GM23338 (cell line): Measurements from ENCODE around the gene INSL3. TPM values are rescaled to one million over a fixed set of nuclear protein-coding genes. Genes with fewer than 3 reads are reported as not detected.

Source experiments
- ATAC-seq: fragments of 200-7000 bp; cut with Tn5 transposase; 3 replicates; pipeline ENCODE4 v1.9.1; 2020
- DNase-seq: peaks from one replicate; pipeline ENCODE4 v3.0.0-alpha.2; 2015; ENCODE audit warnings: low spot score
- H2AFZ ChIP-seq: fragments of 200-600 bp; sonication (generic); 2 replicates; pipeline ENCODE4 v1.8.0; 2016; ENCODE audit warnings: antibody characterized with exemption, mild to moderate bottlenecking, moderate library complexity
- H3F3A ChIP-seq: fragments of 200-600 bp; sonication (generic); replicated peaks from 2 replicates; pipeline ENCODE4 v1.8.0; 2017; ENCODE audit warnings: antibody characterized with exemption, mixed run types, low read depth
- H3K27ac ChIP-seq: fragments of 200-600 bp; sonication (generic); 2 replicates; pipeline ENCODE4 v1.6.1; 2016; ENCODE audit warnings: low read depth
- H3K27me3 ChIP-seq: fragments of 200-600 bp; sonication (generic); 2 replicates; pipeline ENCODE4 v1.8.0; 2016; ENCODE audit warnings: mild to moderate bottlenecking, mixed run types, moderate library complexity; ENCODE audit not compliant: insufficient read depth
- H3K36me3 ChIP-seq: fragments of 200-600 bp; sonication (generic); 2 replicates; pipeline ENCODE4 v1.8.0; 2016; ENCODE audit warnings: mild to moderate bottlenecking; ENCODE audit not compliant: insufficient read depth
- H3K4me1 ChIP-seq: fragments of 200-600 bp; sonication (generic); 2 replicates; pipeline ENCODE4 v1.8.0; 2016; ENCODE audit warnings: mild to moderate bottlenecking, moderate library complexity; ENCODE audit not compliant: insufficient read depth
- H3K4me2 ChIP-seq: fragments of 200-600 bp; sonication (generic); 2 replicates; pipeline ENCODE4 v1.7.1; 2017; ENCODE audit warnings: mixed run types
- H3K4me3 ChIP-seq: fragments of 200-600 bp; sonication (generic); 2 replicates; pipeline ENCODE4 v1.6.1; 2016; ENCODE audit warnings: mixed run types
- H3K79me2 ChIP-seq: fragments of 200-600 bp; sonication (generic); replicated peaks from 2 replicates; pipeline ENCODE4 v1.8.0; 2017; ENCODE audit warnings: mild to moderate bottlenecking; ENCODE audit not compliant: insufficient read depth
- H3K9me2 ChIP-seq: fragments of 200-600 bp; sonication (generic); 2 replicates; pipeline ENCODE4 v1.8.0; 2017; ENCODE audit not compliant: insufficient read depth
- H4K20me1 ChIP-seq: fragments of 200-600 bp; sonication (generic); replicated peaks from 2 replicates; pipeline ENCODE4 v1.8.0; 2017; ENCODE audit warnings: mild to moderate bottlenecking; ENCODE audit not compliant: insufficient read depth
- H3K27ac Mint-ChIP-seq: 2 replicates; pipeline ENCODE4 v1.8.0; 2020; ENCODE audit warnings: inconsistent platforms, mild to moderate bottlenecking, moderate library complexity, mixed read lengths
- H3K27me3 Mint-ChIP-seq: 3 replicates; pipeline ENCODE4 v1.8.0; 2022; ENCODE audit warnings: low read depth, mild to moderate bottlenecking, moderate library complexity, mixed read lengths, inconsistent platforms; ENCODE audit not compliant: insufficient read depth, poor library complexity
- H3K36me3 Mint-ChIP-seq: 3 replicates; pipeline ENCODE4 v1.8.0; 2021; ENCODE audit warnings: low read depth, mild to moderate bottlenecking, inconsistent platforms, moderate library complexity, mixed read lengths
- H3K4me1 Mint-ChIP-seq: 3 replicates; pipeline ENCODE4 v1.8.0; 2020; ENCODE audit warnings: mild to moderate bottlenecking, inconsistent platforms, mixed read lengths
- H3K4me3 Mint-ChIP-seq: 3 replicates; pipeline ENCODE4 v1.8.0; 2021; ENCODE audit warnings: moderate library complexity, mild to moderate bottlenecking, inconsistent platforms, mixed read lengths
- H3K9me3 Mint-ChIP-seq: 3 replicates; pipeline ENCODE4 v1.8.0; 2020; ENCODE audit warnings: moderate library complexity, mild to moderate bottlenecking, inconsistent platforms, mixed read lengths
- CREB1 ChIP-seq: fragments of 250-450 bp; sonication (Bioruptor Pico); IDR thresholded peaks from 2 replicates; pipeline ENCODE4 v1.5.0; 2020; ENCODE audit warnings: low read depth, mild to moderate bottlenecking, moderate library complexity
- EZH2 ChIP-seq: fragments of 200-600 bp; sonication (generic); IDR thresholded peaks from one replicate; pipeline ENCODE4 v1.8.0; 2017; ENCODE audit warnings: antibody characterized with exemption, mild to moderate bottlenecking, low read depth; ENCODE audit not compliant: unreplicated experiment
- JUNB ChIP-seq: IDR thresholded peaks from one replicate; pipeline ENCODE4 v1.6.1; 2016; ENCODE audit warnings: antibody characterized with exemption; ENCODE audit not compliant: unreplicated experiment
- STAT1 ChIP-seq: IDR thresholded peaks from one replicate; pipeline ENCODE4 v1.6.1; 2016; ENCODE audit warnings: antibody characterized with exemption; ENCODE audit not compliant: unreplicated experiment
- ZNF331 ChIP-seq: fragments of 250-450 bp; sonication (Bioruptor Pico); IDR thresholded peaks from 2 replicates; pipeline ENCODE4 v1.5.0; 2020; ENCODE audit warnings: low read depth, mild to moderate bottlenecking, moderate library complexity
- polyA plus RNA-seq: library from polyadenylated mRNA; unstranded; fragments of >200 nt; fragmentation: Nextera tagmentation; extraction: Ambion mirVana; gene quantifications from 2 replicates; pipeline ENCODE4 v1.2.1, GENCODE V29; 2016
- total RNA-seq: library from RNA; depleted of rRNA; stranded (reverse); fragments of >200 nt; shearing (Covaris generic); gene quantifications from 2 replicates; pipeline ENCODE4 v1.2.3, GENCODE V29; 2014
- TF ChIP-seq, protein P1 (sequence below): fragments of 250-450 bp; sonication (Bioruptor Pico); IDR thresholded peaks from 2 replicates; pipeline ENCODE4 v1.5.0; 2020; ENCODE audit warnings: mild to moderate bottlenecking, moderate library complexity
- TF ChIP-seq, protein P2 (sequence below), 2 experiments: fragments of 200-600 bp in 1 of 2; sonication (generic) in 1 of 2; conservative IDR thresholded peaks; 2 replicates each; pipeline versions ENCODE4 v1.5.1 to v1.6.1; 2016 to 2017; ENCODE audit warnings: antibody characterized with exemption in 2 of 2, low read depth in 2 of 2, mild to moderate bottlenecking in 2 of 2, moderate library complexity in 1 of 2
- TF ChIP-seq, protein P3 (sequence below): IDR thresholded peaks from one replicate; pipeline ENCODE4 v1.6.1; 2018; ENCODE audit warnings: antibody characterized with exemption; ENCODE audit not compliant: unreplicated experiment

The INSL3 gene
- total and polyA plus RNA-seq, 2 experiments from 2014 or later = 0.76 TPM; not detected in 1

DNA sequence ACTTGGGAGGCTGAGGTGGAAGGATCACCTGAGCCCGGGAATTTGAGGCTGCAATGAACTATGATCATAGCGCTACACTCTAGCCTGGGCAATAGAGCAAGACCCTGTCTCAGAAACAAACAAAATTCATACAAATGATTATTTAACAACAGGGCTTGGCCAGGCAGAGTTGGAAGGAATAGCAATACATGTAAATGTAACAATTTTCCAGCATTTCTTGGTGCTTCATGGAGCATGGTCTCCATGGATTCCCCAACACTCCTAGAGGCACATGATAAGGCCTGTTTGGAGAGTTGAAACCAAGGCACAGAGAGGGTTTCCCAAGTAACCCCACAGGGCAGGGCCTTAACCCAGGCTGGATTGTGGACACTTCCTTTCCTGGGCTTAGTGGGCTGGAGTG lies 10.2 kb downstream of the INSL3 start:
- no peak overlapping the region for H2AFZ ChIP-seq
- H3K9me2 ChIP-seq = no peaks in the 10 kb centered on the region
- no peaks in the 10 kb centered on the region for H3K79me2 ChIP-seq
- Mint-ChIP-seq H3K4me1 (no peaks in the 10 kb centered on the region), H3K9me3 (no peaks in the 10 kb centered on the region), H3K36me3 (no peaks in the 10 kb centered on the region), H3K27me3 (peaks cover 2% of the 10 kb centered on the region), H3K27ac (no peak overlapping the region), H3K4me3 (no peak overlapping the region)
- no peak overlapping the region for H3K4me3 ChIP-seq
- H3K4me2 ChIP-seq = no peak overlapping the region
- H3F3A ChIP-seq = no peaks in the 10 kb centered on the region
- no peak overlapping the region for H3K27ac ChIP-seq
- ATAC-seq (no peak), DNase-seq (no peak)
- no peaks in the 10 kb centered on the region for H3K4me1 ChIP-seq
- TF ChIP-seq, protein P1, sequence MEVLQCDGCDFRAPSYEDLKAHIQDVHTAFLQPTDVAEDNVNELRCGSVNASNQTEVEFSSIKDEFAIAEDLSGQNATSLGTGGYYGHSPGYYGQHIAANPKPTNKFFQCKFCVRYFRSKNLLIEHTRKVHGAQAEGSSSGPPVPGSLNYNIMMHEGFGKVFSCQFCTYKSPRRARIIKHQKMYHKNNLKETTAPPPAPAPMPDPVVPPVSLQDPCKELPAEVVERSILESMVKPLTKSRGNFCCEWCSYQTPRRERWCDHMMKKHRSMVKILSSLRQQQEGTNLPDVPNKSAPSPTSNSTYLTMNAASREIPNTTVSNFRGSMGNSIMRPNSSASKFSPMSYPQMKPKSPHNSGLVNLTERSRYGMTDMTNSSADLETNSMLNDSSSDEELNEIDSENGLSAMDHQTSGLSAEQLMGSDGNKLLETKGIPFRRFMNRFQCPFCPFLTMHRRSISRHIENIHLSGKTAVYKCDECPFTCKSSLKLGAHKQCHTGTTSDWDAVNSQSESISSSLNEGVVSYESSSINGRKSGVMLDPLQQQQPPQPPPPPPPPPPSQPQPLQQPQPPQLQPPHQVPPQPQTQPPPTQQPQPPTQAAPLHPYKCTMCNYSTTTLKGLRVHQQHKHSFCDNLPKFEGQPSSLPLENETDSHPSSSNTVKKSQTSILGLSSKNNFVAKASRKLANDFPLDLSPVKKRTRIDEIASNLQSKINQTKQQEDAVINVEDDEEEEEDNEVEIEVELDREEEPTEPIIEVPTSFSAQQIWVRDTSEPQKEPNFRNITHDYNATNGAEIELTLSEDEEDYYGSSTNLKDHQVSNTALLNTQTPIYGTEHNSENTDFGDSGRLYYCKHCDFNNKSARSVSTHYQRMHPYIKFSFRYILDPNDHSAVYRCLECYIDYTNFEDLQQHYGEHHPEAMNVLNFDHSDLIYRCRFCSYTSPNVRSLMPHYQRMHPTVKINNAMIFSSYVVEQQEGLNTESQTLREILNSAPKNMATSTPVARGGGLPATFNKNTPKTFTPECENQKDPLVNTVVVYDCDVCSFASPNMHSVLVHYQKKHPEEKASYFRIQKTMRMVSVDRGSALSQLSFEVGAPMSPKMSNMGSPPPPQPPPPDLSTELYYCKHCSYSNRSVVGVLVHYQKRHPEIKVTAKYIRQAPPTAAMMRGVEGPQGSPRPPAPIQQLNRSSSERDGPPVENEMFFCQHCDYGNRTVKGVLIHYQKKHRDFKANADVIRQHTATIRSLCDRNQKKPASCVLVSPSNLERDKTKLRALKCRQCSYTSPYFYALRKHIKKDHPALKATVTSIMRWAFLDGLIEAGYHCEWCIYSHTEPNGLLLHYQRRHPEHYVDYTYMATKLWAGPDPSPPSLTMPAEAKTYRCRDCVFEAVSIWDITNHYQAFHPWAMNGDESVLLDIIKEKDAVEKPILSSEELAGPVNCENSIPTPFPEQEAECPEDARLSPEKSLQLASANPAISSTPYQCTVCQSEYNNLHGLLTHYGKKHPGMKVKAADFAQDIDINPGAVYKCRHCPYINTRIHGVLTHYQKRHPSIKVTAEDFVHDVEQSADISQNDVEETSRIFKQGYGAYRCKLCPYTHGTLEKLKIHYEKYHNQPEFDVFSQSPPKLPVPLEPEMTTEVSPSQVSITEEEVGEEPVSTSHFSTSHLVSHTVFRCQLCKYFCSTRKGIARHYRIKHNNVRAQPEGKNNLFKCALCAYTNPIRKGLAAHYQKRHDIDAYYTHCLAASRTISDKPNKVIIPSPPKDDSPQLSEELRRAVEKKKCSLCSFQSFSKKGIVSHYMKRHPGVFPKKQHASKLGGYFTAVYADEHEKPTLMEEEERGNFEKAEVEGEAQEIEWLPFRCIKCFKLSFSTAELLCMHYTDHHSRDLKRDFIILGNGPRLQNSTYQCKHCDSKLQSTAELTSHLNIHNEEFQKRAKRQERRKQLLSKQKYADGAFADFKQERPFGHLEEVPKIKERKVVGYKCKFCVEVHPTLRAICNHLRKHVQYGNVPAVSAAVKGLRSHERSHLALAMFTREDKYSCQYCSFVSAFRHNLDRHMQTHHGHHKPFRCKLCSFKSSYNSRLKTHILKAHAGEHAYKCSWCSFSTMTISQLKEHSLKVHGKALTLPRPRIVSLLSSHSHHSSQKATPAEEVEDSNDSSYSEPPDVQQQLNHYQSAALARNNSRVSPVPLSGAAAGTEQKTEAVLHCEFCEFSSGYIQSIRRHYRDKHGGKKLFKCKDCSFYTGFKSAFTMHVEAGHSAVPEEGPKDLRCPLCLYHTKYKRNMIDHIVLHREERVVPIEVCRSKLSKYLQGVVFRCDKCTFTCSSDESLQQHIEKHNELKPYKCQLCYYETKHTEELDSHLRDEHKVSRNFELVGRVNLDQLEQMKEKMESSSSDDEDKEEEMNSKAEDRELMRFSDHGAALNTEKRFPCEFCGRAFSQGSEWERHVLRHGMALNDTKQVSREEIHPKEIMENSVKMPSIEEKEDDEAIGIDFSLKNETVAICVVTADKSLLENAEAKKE = no peak
- no peak for TF ChIP-seq CREB1 (CRISPR knock-in tag)
- TF ChIP-seq, protein P2, sequence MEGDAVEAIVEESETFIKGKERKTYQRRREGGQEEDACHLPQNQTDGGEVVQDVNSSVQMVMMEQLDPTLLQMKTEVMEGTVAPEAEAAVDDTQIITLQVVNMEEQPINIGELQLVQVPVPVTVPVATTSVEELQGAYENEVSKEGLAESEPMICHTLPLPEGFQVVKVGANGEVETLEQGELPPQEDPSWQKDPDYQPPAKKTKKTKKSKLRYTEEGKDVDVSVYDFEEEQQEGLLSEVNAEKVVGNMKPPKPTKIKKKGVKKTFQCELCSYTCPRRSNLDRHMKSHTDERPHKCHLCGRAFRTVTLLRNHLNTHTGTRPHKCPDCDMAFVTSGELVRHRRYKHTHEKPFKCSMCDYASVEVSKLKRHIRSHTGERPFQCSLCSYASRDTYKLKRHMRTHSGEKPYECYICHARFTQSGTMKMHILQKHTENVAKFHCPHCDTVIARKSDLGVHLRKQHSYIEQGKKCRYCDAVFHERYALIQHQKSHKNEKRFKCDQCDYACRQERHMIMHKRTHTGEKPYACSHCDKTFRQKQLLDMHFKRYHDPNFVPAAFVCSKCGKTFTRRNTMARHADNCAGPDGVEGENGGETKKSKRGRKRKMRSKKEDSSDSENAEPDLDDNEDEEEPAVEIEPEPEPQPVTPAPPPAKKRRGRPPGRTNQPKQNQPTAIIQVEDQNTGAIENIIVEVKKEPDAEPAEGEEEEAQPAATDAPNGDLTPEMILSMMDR (conservative IDR thresholded peaks at IDR 0.05; ENCODE audit: low read depth in 2 of 2) = no peak
- TF ChIP-seq, protein P3, sequence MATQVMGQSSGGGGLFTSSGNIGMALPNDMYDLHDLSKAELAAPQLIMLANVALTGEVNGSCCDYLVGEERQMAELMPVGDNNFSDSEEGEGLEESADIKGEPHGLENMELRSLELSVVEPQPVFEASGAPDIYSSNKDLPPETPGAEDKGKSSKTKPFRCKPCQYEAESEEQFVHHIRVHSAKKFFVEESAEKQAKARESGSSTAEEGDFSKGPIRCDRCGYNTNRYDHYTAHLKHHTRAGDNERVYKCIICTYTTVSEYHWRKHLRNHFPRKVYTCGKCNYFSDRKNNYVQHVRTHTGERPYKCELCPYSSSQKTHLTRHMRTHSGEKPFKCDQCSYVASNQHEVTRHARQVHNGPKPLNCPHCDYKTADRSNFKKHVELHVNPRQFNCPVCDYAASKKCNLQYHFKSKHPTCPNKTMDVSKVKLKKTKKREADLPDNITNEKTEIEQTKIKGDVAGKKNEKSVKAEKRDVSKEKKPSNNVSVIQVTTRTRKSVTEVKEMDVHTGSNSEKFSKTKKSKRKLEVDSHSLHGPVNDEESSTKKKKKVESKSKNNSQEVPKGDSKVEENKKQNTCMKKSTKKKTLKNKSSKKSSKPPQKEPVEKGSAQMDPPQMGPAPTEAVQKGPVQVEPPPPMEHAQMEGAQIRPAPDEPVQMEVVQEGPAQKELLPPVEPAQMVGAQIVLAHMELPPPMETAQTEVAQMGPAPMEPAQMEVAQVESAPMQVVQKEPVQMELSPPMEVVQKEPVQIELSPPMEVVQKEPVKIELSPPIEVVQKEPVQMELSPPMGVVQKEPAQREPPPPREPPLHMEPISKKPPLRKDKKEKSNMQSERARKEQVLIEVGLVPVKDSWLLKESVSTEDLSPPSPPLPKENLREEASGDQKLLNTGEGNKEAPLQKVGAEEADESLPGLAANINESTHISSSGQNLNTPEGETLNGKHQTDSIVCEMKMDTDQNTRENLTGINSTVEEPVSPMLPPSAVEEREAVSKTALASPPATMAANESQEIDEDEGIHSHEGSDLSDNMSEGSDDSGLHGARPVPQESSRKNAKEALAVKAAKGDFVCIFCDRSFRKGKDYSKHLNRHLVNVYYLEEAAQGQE = no peak
- no peak for TF ChIP-seq EZH2
- no peak for TF ChIP-seq JUNB
- no peak for TF ChIP-seq ZNF331
- no peak for TF ChIP-seq STAT1
- no peaks in the 10 kb centered on the region for H3K27me3 ChIP-seq
- no peaks in the 10 kb centered on the region for H3K36me3 ChIP-seq
- H4K20me1 ChIP-seq = no peaks in the 10 kb centered on the region
